GM19328 (cell line): ENCODE data around the gene IKBKG.
"Not testable (repeated sequence)": the region's sequence is repeated elsewhere in the genome, so short reads cannot be mapped to it uniquely, and the experiment has no call there.

Experiments
- ATAC-seq: cut with Tn5 transposase; IDR thresholded peaks from one replicate; pipeline ENCODE4 v1.9.1; 2021; ENCODE audit warnings: mild to moderate bottlenecking, moderate library complexity; ENCODE audit not compliant: unreplicated experiment

IKBKG gene

GRCh38 chrX:154552112-154552806 lies 4.8 kb downstream of the IKBKG start:
- ATAC-seq, result not testable (repeated sequence)

DNA sequence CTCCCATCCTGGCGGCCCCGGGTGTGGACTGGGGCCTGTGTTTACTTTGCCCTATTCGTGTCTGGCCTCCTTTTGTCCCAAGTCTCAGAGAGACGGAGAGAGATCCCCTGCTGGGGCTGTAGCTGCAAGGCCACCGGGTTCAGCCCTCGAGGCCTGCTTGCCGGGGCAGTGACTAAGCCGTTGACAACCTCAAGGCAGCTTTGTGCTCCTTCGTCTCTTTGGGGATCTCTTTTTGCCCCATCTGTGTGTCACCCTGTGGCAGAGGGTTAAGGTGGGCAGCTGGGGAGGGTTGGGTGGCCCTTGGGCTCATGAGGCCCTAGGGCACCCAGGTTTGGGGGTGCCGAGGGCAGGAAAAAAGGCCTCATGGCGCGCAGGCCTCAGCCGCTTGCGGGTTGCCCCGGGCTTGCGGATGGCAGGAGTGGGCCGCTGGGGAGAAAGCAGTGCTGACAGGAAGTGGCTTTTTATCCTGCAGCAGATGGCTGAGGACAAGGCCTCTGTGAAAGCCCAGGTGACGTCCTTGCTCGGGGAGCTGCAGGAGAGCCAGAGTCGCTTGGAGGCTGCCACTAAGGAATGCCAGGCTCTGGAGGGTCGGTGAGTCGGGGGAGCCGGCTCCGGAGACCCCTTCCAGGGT lies 10.8 kb downstream of the IKBKG start:
- not testable (repeated sequence) for ATAC-seq

DNA sequence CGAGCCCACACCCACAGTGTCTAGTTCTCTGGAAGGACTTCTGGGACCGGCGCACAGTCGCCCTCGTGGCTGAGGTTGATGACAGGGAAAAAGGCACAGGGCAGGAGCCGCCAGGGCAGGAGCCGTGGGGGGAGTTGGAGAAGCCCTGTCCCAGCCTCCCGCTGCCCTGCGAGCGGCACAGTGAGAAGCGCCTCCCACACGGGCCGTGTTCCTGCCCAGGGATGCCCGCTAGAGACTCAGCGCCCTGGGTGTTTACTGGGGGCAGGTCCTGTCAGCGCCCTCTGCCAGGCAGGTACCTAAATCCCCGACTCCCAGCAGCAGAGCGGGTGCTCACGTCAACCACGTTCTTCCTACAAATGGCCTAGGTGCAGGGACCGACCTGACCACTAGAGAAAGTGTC lies 11.5 kb downstream of the IKBKG start:
- not testable (repeated sequence) for ATAC-seq

DNA sequence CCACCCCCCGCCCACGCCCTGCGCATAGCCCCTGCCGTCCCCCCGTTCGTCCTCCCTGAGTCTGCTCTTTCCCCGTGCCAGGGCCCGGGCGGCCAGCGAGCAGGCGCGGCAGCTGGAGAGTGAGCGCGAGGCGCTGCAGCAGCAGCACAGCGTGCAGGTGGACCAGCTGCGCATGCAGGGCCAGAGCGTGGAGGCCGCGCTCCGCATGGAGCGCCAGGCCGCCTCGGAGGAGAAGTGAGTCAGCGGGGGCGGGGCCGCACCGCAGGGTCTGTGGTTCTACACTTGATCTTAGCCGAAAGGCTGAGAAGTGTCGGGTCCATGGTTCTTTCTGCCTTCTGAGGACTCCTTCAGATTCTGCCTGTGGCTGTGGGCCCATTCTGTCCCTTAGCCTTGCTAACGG lies 12.9 kb downstream of the IKBKG start:
- ATAC-seq, result not testable (repeated sequence)

DNA sequence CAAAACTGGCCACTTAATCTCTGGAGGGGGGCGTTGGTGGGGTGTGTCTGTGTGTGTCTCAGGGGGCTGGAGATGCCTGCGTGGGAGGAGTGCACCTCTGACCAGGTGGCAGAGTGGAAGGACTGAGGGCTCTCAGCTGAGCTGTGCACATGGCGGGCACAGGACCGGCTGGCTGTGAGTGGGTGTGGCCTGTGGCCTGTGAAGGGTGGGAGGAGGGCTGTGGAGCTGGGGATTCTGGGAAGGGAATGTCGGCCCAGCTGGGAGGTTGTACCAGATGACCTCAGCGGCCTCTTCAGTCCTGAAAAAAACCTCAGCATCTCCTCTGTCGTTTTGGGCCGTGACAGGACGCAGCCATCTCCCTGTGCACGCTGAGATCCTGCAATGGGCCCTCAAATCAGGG lies 14.9 kb downstream of the IKBKG start:
- not testable (repeated sequence) for ATAC-seq

DNA sequence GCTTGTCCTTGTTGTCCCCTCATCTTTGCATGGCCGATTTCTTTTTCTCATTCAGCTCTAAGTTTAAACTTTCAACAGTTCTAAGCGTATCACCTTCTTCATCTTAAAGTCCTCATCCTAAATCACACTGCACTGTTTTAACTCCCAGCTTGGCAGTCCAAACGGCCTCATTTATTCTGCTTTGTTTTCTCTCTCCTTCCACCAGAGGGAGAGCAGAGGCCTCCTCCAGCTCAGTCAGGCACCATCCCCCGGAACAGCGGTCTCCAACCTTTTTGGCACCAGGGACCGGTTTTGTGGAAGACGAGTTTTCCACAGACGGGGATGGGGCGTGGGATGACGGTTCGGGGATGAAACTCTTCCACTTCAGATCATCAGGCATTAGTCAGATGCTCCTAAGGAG lies 22.9 kb downstream of the IKBKG start:
- ATAC-seq, result not testable (repeated sequence)

GRCh38 chrX:154573061-154573460 lies 25.6 kb downstream of the IKBKG start:
- ATAC-seq, result not testable (repeated sequence)

DNA sequence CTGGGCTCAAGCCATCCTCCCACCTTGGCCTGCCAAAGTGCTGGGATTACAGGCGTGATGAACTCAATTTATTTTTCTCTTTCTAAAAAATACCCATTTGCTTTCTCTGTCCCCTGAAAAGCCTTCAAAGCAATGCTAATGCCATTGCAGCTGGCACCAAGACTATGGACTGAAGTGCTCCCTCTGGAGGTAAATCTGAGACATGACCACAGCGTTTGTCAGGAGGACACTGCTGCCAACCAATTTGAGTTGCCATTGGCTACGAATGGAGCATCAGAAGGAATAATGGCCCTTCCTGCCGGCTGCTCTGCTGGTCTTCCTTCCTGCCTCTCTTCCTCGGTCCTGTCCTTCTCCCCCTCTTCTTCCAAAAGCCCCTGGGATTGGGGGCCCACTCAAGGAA lies 27.7 kb downstream of the IKBKG start:
- not testable (repeated sequence) for ATAC-seq

- ATAC-seq, result not testable (repeated sequence)
Observed at GRCh38 chrX:154582994-154583393, 35.6 kb downstream of the IKBKG start.

- not testable (repeated sequence) for ATAC-seq
Observed at GRCh38 chrX:154584585-154585183, 37.3 kb downstream of the IKBKG start, which contains the start of gene CTAG1A. Gene CTAG1A (plus strand): TSS chrX:154585133. CDS start chrX:154585207, 74 bp downstream.

GRCh38 chrX:154590415-154590814 lies 43.0 kb downstream of the IKBKG start:
- not testable (repeated sequence) for ATAC-seq

DNA sequence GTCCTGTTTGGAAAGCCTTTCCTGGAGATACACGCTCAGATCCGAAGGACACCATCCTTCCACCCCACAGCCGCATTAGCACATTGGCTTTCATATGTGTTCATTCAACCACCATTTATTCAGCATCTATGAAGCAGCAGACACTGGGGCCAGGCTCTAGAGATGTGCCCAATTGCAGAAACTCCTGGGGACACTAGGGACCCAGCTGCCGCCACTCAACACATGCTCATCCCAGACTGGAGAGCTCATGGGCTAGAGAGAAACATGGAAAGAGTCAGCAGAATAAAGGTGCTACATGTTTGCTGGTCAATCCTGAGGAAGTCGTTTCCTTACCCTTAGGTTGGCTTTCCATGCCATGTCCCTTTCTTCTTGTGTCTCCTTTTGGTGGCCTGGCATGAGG lies 45.1 kb downstream of the IKBKG start:
- ATAC-seq, result no peak

DNA sequence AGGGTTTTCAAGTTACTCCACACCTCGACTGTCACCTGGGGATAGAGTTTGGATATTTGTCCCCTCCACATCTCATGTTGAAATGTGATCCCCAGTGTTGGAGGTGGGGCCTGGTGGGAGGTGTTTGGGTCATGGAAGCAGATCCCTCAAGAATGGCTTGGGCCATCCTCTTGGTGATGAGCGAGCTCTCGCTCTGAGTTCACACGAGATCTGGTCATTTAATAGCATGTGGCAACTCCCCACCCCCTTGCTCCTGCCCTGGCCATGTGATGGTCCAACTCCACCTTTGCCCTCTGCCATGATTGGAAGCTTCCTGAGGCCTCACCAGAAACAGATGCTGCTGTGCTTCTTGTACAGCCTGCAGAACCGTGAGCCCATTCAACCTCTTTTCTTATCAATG lies 45.8 kb downstream of the IKBKG start:
- no peak for ATAC-seq

DNA sequence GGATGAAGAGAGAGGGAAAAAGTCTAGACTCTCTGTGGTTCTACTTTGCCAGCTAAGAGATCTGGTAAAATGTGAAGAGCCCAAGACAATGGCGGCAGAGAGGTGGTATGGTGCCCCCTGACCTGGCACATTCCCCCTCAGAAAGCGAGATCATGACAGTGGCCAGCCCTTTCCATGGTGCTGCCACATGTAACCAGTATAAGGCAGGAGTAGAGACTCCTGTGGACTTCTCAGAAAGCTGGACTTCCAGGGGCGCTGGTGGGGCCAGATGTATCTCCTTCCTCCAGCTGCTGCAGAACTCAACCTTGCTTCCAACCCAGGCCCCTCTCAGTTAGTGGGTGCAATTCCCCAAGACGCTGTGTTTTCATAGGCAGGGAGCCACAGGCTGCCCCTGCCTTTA lies 47.1 kb downstream of the IKBKG start:
- no peak for ATAC-seq

- no peak for ATAC-seq
Observed at GRCh38 chrX:154595559-154596249, 48.3 kb downstream of the IKBKG start.

GRCh38 chrX:154596290-154596929 lies 49.0 kb downstream of the IKBKG start:
- no peak for ATAC-seq

DNA sequence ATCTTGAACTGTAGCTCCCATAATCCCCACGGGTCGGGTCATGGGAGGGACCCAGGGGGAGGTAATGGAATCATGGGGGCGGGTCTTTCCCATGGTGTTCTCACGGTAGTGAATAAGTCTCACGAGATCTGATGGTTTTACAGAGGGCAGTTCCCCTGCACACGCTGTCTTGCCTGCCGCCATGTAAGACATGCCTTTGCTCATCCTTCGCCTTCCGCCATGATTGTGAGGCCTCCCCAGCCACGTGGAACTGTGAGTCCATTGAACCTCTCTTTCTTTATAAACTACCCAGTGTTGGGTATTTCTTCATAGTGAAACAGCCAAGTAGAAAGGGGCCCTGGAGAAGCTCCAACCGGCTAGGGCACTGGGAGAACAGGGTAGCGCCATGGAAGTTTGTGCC lies 49.8 kb downstream of the IKBKG start:
- no peak for ATAC-seq

DNA sequence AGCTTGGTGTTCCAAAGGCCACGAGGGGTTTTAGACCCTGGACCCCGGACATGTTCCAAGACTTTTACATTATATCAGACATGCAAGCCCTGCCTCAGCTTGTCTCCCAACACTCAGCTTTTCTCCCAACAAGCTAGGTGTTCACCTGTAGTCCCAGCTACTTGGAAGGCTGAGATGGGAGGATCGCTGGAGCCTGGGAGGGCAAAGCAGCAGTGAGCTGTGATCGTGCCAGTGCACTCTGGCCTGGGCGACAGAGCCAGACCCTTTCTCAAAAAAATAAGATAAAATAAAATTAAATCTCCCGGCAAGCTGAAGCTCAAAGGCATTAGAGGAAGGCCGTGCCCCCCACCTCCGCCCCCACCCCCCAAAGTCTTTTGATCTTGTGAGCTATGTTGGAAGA lies 51.2 kb downstream of the IKBKG start:
- no peak for ATAC-seq

GRCh38 chrX:154599531-154599930 lies 52.1 kb downstream of the IKBKG start:
- ATAC-seq, result no peak

GRCh38 chrX:154600759-154601374 lies 53.4 kb downstream of the IKBKG start:
- no peak for ATAC-seq

GRCh38 chrX:154602226-154602625 lies 54.8 kb downstream of the IKBKG start:
- ATAC-seq, result no peak
